HFF-Myc (cell line): ENCODE data around the gene ABHD17C.

Experiments
- DNase-seq: peaks from one replicate; pipeline ENCODE4 v3.0.0-alpha.2; 2011; ENCODE audit warnings: low read depth; ENCODE audit errors: extremely low read depth
- H3K4me3 ChIP-seq: replicated peaks from 2 replicates; pipeline ENCODE4 v1.5.1; 2011; ENCODE audit warnings: low read depth, mild to moderate bottlenecking, control low read depth, low read length
- TF ChIP-seq, protein P1 (sequence below): IDR thresholded peaks from 2 replicates; pipeline ENCODE4 v1.5.1; 2012; ENCODE audit warnings: mild to moderate bottlenecking, low read depth, low read length, control low read depth; ENCODE audit errors: missing control alignments

The ABHD17C gene

DNA sequence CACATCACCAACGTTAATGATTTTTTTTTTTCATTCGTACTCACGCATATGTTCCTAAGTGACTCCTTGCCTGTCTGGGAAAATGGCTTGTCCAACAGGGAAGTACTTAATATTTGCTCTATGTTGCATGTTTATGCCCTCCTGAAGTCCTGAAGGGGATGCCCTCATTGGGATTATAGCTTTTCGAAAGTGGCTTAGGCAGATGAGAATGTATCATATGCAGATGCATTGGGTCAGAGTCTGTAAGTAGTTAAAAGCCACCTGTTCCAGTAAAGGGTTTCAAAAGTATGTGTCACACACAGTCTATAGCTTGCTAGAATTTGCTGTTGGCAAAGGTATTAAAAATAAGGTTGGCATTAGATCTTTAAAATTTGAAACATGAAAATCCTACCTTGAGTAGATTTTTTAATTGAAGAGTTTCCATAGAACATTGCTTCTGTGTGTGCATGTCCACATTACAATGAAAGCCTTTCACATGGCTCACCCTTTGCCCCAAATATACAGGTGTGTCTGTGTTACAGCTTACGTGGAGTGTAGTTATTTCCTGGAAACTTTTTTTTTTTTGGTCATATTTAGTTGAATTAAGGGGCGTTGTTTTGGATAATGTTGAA, 2.1 kb downstream of the ABHD17C start:
- no peak for DNase-seq
- TF ChIP-seq, protein P1, sequence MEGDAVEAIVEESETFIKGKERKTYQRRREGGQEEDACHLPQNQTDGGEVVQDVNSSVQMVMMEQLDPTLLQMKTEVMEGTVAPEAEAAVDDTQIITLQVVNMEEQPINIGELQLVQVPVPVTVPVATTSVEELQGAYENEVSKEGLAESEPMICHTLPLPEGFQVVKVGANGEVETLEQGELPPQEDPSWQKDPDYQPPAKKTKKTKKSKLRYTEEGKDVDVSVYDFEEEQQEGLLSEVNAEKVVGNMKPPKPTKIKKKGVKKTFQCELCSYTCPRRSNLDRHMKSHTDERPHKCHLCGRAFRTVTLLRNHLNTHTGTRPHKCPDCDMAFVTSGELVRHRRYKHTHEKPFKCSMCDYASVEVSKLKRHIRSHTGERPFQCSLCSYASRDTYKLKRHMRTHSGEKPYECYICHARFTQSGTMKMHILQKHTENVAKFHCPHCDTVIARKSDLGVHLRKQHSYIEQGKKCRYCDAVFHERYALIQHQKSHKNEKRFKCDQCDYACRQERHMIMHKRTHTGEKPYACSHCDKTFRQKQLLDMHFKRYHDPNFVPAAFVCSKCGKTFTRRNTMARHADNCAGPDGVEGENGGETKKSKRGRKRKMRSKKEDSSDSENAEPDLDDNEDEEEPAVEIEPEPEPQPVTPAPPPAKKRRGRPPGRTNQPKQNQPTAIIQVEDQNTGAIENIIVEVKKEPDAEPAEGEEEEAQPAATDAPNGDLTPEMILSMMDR = no peak
- peak overlapping the region; percentile 77 for H3K4me3 ChIP-seq

DNA sequence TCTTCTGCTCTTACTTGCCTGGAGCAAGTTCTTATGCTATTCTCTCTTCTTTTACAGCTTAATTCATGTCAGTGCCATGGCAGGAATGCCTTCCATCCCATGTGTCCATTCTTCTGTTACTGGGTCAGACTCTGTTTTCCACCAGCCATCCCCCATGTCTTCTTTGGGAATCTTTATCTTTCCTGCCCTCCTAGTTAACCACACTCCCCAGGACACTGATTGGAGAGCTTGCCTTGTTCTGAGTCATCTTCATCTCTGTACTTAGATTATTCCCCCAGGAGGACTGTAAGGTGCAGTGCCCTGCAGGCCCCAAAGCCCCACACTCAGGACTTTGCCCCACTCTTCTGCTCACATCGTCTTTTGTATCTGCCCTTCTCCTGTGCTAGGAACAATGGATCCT, 3.6 kb downstream of the ABHD17C start:
- no peak for DNase-seq
- no peak overlapping the region for H3K4me3 ChIP-seq
- TF ChIP-seq, protein P1 = no peak

DNA sequence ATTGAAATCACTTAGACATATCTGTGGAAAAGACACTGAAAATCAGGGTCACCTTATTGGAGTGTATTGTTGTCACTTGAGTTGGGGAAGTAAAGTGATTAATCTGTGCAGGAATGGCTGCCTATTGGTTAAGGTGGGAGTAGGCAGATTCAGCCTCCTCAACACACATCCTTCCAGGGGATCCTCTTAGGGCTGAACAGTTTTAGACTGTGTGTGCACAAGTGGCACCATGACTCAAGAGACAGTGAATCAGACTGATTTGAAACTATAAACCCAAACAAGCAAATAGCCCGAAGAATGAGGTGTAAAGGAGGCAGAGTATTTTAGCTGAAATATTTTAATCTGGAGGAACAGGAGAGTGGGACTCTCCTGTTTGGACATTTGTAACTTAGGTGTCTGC, 4.9 kb downstream of the ABHD17C start:
- H3K4me3 ChIP-seq = no peak overlapping the region
- no peak for DNase-seq
- TF ChIP-seq, protein P1 = no peak

DNA sequence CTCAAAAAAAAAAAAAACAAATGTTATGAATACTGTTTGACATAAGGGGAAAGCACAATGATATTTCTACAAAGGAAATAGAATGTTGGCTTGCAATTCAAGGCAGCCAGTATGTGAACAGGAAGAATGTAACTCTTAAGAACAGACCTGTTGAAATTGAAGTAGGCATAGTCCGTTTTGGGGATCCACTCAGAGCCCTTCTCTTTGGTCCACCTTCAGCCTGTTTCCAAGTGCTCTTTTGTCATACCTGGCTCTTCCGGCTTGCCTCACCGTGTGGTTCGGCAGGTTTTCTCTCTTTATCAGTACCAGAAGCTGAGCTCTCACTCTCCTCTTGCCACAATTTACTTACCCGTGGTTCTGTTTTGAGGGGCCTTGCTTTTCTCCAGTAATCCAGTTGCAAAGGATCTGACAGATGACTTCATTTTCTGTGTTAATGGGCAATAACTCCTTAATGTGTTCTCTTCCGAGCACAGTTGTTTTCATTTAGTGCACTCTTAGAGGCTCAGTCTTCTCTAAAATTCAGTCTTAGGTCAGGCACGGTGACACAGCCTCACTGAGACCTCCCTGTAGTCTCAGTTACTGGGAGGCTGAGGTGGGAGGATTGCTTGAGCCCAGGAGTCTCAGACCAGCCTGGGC, 6.7 kb downstream of the ABHD17C start:
- TF ChIP-seq, protein P1 = no peak
- no peak overlapping the region for H3K4me3 ChIP-seq
- no peak for DNase-seq

DNA sequence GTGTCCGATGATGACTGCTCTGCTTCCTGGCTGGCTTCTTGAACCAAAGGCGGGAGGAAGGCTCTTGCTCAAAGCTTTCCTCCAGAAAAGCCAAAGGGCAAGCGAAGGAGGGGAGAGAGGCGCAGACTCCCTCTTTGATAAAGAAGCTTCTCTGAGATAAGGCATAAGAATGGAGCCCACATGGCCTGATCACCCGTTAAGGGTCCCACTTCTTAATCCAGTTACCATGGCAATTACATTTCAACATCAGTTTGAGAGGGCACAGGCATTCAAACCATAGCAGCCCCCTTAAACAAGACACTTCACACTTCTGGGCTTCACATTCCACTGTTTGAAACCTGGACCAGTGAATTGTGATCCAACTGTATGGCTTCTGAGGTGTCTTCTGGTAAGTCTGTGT, 8.0 kb downstream of the ABHD17C start:
- H3K4me3 ChIP-seq = no peak overlapping the region
- TF ChIP-seq, protein P1 = no peak
- no peak for DNase-seq

DNA sequence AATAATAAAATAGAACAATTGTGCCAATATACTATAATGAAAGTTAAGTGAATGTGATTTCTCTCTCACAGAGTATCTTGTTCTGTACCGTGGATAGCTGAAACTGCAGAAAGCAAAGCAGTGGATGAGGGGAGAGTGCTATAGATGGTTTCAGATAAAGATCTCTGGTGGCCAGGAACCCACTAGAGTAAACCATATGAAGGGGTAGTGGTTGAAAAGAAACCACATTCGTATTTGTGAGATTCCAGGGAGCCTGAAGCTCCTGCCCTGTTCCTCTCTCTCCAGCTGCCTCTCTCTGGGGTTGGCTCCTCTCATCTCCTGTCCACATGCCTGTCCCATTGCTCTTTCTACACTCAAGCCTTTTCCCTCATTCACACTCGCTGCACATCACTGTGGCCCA, 8.9 kb downstream of the ABHD17C start:
- TF ChIP-seq, protein P1 = no peak
- H3K4me3 ChIP-seq = no peak overlapping the region
- no peak for DNase-seq
